ENCODE measurements around the gene VPS51.
"Not testable (repeated sequence)": the region's sequence is repeated elsewhere in the genome, so short reads cannot be mapped to it uniquely, and the experiment has no call there.

VPS51 gene

DNA sequence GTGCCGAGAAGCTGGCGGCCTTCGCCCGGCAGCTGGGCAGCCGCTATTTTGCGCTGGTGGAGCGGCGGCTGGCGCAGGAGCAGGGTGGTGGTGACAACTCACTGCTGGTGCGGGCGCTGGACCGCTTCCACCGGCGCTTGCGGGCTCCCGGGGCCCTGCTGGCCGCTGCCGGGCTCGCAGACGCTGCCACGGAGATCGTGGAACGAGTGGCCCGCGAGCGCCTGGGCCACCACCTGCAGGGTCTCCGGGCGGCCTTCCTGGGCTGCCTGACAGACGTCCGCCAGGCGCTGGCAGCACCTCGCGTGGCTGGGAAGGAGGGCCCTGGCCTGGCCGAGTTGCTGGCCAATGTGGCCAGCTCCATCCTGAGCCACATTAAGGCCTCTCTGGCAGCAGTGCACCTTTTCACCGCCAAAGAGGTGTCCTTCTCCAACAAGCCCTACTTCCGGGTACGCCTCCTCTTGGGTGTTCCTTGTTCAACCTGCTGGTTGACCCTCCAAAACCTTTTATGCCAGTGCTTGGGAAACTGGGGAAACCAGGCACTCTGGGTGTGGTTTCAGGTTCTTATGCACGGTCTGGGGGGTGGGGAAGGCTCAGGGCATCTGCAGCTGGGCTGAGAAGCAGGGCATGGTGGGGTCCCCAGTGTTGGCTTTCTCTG lies 12.6 kb downstream of the VPS51 start:
- DNase-seq: no peak

DNA sequence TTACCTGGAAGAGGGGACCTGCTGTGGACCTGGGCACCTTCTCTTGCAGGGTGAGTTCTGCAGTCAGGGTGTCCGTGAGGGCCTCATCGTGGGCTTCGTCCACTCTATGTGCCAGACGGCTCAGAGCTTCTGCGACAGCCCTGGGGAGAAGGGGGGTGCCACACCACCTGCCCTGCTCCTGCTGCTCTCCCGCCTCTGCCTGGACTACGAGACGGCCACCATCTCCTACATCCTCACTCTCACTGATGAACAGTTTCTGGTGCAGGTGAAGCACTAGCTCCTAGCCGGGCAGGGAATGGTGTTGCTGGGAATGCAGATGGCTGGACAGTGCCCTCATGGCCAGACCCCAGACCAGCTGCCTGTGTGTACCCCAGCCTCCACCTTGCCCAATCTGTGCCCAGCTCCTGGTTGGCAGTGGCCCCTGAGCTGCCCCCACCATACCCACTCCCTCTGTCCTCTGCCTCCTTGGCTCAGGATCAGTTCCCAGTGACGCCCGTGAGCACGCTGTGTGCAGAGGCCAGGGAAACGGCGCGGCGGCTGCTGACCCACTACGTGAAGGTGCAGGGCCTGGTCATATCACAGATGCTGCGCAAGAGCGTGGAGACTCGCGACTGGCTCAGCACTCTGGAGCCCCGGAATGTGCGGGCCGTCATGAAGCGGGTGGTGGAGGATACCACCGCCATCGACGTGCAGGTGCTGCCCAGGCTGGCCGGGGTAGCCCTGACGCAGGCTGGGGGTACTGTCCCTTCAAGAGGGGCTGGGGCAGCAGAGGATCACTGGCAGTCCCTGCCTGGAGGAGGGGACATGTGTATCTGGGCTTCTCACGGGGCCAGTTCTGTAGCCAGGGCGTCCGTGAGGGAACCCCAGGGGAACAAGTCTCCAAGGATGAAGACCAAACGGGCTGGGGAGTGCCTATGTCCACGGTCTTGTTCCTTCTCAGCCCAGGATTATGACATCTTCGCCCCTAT lies 13.5 kb downstream of the VPS51 start:
- DNase-seq: no peak

DNA sequence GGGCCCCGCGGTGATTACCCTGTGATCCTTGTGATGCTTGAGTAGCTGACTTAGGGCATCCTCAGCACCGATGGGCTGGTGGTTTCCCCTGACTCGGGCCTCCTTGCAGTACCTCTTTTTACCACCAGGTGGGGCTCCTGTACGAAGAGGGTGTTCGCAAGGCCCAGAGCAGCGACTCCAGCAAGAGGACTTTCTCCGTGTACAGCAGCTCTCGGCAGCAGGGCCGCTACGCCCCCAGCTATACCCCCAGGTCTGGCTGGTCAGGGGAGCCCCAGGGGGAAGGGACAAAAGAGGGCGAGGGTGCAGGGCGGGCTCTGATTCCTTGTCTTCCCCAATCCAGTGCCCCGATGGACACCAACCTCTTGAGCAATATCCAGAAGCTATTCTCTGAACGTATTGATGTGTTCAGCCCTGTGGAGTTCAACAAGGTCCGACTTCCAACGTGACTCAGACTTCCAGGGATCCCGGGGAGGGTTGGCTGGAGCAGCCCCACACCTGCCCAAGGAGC lies 14.4 kb downstream of the VPS51 start:
- peak; percentile 80 for DNase-seq

DNA sequence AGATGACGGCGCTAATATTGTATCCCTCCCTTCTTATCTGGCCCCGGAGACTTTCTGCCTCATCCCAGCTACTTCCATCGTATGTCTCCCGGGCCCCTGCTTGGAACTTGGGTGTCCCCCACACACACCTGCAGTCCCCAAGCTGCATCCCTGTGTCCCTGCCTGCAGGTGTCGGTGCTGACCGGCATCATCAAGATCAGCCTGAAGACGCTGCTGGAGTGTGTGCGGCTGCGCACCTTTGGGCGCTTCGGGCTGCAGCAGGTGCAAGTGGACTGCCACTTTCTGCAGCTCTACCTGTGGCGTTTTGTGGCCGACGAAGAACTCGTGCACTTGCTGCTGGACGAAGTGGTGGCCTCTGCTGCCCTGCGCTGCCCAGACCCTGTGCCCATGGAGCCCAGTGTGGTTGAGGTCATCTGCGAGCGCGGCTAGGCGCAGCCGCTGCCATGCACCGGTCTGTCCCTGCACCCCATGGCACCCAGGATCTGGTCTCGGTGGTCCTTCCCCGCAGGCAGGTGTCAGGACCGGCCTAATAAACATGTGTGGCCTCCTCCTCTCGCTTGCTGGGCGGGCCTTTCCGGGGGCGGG lies 15.2 kb downstream of the VPS51 start:
- DNase-seq: no peak

DNA sequence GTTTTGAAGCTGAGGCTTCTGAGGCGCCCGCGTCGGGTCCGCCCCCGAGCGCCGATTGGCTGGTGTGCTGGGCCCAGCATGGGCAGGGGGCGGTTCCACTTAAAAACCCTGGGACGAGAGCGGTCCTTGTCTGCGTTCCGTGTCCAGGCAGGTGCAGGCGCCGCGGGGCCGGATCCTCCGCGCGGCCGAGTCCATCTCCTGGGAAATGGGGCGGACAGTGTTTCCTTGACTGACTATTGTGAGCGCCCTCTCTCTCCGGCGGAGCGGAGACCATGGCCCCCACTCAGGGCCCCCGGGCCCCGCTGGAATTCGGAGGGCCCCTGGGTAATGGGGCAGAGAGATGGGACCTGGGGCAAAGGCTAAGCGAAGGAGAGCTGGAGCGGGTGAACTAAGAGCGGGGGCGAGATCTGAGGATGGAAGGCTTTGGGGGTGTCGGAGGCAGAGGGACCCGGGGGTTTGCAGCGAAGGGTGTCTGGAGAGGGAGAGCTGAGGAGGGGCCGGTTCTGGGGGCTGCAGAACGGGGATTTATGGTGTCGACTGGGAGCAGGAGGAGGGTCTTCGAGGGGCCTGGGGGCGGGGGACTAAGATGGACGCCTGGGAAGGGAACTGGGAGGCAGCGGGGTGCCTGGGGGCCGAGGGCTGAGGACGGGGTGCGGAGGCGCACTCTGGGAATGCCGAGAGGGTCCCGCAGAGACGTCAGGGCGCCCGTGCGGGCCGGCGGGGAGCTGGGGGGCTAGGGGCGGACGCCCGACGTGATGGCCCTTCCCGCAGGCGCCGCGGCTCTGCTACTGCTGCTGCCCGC lies 15.9 kb downstream of the VPS51 start, which contains the start of gene TM7SF2:
Gene TM7SF2 (plus strand): TSS at position 129 of the 802 bp plus-strand sequence. CDS start 144 bp downstream, at position 273.
- DNase-seq: peak; percentile 98

DNA sequence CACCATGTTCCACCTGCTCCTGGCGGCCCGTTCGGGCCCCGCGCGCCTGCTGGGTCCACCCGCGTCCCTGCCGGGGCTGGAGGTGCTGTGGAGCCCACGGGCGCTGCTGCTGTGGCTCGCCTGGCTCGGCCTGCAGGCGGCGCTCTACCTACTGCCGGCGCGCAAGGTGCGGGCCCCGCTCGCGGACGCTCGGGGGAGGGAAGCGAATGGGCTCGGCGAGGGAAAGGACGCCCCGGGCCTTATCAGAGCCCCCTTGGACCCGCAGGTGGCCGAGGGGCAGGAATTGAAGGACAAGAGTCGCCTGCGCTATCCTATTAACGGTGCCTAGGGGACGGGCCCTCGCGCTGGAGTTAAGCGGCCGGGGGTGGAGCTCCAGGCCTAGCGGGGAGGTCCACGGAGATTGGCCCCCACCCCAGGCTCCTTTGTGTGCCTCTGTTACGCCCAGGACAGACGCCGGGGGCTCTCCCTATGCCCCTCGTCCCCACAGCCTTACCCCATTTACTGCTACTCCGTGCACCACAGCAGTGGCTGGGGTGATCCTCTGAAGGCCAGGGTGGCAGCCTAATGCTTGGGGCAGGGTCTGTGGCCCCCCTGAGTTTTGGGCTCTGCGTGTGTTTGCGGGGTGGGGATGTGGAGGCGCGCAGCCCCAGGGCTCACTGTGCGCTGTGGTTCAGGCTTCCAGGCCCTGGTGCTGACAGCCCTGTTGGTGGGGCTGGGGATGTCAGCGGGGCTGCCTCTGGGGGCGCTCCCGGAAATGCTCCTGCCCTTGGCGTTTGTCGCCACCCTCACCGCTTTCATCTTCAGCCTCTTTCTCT lies 16.7 kb downstream of the VPS51 start:
- peak; percentile 52 for DNase-seq

DNA sequence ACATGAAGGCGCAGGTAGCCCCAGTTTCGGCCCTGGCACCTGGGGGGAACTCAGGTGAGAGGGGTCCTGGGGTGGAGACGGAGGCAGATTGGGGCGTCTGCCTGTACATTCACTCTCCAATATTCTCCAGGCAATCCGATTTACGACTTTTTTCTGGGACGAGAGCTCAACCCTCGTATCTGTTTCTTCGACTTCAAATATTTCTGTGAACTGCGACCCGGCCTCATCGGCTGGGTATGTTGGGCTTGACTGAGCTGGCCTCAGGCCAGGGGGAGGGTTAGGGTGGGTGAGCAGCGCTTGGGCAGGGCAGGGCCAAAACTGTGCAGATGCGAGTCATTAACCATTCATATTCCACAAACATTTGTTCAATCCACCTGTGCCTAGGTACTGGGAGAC lies 17.3 kb downstream of the VPS51 start:
- no peak for DNase-seq

DNA sequence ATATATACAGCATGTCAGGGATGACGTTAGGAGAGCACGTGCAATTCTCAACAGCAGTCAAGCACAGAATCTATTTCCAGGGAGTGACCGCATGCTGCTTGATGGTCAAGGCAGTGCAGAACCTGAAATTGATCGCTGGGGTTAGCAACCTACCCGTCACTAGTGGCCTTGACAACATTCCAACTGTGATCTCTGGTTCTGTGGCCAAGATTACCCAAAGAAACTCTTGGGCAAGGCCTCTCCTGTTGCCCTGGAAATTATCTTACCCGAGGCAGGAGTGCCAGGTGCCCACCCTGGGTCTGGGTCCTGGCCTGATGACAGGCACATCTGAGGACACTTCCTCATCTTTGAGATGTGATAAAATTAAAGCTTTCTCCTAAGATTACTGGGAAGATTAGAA lies 17.8 kb downstream of the VPS51 start:
- no peak for DNase-seq

DNA sequence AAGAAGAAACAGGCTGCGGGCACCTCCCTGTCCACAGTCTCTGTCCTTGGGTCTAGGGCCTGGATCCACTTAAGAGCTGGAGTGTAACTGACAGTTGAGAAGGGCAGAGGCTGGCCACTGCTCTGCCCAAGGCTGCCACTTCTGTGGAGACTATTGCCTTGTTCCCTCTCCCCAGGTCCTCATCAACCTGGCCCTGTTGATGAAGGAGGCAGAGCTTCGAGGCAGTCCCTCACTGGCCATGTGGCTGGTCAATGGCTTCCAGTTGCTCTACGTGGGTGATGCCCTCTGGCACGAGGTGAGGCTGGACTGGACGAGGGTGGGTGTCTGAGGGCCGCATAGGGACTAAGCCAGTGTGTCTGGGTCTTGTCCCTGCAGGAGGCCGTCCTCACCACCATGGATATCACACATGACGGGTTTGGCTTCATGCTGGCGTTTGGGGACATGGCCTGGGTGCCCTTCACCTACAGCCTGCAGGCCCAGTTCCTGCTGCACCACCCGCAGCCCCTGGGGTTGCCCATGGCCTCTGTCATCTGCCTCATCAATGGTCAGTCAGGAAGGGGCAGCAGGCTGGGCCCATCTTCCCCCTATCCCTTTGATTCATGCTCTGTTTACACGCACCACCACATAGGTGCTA lies 18.6 kb downstream of the VPS51 start:
- DNase-seq: no peak

DNA sequence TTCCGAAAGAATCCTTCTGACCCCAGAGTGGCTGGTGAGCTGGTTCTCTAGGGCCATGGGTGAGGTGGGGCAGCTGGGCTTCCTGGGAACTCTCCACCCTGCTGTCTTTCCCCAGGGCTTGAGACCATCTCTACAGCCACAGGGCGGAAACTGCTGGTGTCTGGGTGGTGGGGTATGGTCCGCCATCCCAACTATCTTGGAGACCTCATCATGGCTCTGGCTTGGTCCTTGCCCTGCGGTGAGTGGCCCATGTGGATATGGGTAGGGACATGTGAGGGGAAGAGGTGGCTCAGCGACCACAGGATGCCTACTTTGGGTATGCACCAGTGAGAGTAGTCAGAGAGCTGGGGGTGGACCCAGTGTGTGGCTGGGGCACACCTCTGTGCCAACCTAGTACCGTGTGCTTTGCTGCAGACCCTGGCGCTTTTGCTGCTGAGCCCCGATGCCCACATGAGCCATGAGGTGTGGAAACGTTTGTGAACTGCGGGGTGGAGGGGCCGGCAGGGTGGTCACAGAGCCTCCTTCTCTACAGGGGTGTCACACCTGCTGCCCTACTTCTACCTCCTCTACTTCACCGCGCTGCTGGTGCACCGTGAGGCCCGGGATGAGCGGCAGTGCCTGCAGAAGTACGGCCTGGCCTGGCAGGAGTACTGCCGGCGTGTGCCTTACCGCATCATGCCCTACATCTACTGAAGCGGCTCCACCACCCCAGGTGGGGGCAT lies 19.5 kb downstream of the VPS51 start:
- no peak for DNase-seq

DNA sequence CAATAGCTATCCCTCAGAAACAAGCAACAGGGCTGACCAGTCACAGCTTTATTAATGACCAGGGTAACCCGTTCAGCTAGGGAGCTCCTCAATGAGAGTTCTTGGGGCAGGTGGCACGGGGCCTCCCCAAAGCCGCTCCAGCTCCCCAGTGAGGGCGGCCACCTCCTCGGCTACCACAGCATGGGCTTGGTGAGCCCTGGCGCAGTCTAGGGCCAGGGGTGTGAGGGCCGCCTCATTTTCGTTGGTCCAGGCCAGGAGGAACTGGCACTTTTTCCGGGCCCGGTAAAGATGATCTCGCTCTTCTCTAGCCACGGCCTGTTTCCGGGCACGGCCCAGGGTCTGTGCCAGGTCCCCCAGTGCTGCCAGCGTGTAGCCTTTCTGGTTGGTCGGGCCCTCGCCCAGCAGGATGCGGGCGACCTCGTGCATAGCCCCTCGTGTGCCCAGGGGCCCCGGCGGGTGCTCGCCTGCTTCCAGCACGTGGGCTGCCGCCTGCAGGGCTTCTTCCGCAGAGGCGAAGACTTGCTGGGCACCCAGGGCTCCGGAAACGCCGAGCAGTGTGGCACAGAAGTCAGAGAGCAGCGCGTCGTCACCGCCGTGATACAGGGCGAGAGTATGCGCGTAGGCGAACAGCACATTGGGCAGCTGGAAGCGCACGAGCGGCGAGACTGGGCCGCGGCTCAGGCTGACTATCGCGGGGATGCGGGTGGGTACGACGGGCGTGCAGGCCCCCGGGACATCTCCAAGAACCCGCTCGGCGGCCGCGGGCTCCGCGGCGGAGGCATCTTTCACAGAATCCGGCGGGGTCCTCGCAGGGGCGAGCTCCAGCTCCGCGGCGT lies 20.6 kb downstream of the VPS51 start:
- peak; percentile 38 for DNase-seq

DNA sequence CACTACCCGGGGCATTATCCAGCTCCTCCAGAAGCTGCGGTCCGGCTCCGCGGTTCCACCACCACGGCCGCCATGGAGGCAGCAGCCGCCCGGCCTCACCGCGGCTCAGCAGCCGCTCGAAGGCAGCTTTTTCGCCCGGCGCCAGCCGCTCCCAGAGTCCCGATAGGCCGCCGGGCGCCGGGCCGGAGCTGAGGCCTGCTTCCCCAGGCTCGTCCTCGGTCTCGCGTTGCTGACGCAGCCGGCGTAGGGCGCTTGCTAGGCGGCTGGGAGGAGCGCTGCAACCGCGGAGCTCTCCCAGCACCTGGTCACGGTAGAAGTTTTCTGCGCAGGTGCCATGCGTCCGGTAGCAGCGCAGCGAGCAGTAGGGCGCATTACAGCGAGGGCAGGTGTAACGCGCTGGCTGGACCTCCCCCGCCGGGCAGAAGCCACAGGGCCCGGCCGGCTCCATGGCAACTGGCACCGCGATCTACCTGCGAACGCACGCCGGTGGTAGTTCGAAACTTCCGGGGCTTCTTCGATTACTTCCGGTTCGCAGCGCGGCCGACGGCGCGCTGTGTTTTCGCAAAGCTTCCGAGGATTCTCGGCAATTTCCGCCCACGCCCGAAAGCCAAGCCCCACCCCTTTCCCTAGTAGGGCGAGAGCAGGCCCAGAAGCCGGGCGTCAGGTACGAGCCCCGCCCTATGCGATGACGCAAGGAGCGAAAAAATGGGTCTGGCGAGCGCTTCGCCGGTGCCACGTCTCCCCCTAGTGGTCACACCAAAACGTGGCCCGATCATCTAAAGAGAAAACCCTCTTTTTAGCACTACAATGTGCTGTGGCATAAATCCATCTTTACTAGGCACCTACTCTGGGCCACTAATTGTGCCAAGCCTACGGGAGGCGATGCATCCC lies 21.4 kb downstream of the VPS51 start, which contains the start of gene ZNHIT2:
Gene ZNHIT2 (minus strand): TSS at position 496 of the 891 bp plus-strand sequence. CDS start 48 bp downstream, at position 448.
- peak; percentile 100 for DNase-seq

DNA sequence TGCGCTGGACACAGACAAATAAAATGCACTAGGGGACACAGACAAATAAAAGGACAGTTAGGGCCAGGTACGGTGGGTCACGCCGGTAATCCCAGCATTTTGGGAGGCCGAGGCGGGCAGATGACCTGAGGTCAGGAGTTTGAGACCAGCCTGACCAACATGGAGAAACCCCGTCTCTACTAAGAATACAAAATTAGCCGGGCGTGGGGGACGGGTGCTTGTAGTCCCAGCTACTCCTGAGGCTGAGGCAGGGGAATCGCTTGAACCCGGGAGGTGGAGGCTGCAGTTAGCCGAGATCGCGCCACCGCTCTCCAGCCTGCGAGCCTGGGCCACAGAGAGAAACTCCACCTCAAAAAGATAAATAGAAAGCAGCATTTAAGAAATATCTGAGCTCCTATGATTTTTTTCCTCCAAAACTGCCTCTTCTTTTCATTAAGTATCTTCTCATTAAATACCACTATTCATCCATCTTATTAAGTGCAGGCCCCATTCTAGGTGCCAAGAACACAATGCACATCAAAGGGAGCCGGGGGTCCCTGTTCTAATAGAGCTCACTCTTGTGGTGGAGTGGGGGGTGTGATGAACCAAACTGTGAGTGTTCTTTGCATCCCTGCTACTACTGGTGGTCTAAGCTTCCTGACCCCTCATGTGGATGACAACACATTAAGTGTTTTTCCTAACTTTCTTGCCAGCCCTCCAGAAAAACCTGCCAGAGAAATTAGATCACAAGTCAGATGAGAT lies 22.3 kb downstream of the VPS51 start:
- no peak for DNase-seq

DNA sequence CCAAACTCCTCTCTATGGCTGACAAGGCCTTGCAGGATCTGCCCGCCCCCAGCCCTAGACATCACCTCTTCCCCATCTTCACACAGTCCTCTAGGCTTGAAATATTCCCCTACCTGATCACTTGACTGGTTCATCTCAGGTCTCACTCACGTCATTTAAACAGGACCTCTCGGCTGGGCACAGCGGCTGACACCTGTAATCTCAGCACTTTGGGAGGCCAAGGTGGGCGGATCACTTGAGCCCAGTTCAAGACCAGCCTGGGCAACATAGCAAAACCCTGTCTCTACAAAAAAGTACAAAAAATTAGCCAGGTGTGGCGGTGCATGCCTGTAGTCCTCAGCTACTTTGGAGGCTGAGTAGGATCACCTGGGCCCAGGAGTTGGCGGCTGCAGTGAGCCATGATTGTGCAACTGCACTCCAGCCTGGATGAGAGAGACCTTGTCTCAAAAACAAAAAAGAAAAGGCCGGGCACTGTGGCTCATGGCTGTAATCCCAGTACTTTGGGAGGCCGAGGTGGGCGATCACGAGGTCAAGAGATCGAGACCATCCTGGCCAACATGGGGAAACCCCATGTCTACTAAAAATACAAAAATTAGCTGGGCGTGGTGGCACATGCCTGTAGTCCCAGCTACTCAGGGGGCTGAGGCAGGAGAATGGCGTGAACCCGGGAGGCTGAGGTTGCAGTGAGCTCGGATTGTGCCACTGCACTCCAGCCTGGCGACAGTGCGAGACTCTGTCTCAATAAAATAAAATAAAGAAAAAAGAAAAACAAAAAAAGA lies 23.1 kb downstream of the VPS51 start:
- not testable (repeated sequence) for DNase-seq

DNA sequence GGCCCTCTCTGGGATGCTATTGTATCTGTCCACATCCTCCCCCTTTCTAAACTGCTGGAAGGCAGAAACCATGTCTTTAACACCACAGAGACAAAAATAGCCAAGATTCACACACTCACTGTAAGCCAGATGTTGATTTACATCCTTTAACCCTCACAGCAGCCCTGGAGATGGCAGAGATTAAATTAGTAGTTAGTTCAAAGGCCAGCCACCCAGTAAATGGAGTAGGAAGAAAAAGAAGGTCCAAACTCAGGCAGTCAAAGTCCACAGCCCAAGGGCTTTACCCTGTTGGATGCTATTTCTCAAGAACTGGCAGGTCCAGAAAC lies 23.6 kb downstream of the VPS51 start:
- no peak for DNase-seq

DNA sequence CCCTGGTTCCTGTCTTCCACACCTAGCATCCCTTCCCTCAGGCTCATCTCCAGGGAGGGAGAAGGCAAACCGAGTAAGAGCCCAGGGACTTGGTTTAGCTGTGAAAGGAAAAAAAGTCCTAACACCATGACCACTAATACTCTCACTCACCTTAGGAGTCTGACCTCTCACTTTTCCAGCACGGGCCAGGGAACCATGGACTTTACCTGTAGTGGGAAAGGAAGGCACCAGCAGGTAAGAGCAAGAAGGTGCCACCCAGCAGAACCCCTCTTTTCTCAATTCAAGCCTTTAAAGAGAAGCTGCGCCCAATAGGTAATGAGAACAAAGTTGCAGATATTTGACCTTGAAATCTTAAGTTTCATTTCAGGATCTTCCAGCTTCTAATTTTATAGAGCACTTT lies 24.8 kb downstream of the VPS51 start:
- DNase-seq: no peak

DNA sequence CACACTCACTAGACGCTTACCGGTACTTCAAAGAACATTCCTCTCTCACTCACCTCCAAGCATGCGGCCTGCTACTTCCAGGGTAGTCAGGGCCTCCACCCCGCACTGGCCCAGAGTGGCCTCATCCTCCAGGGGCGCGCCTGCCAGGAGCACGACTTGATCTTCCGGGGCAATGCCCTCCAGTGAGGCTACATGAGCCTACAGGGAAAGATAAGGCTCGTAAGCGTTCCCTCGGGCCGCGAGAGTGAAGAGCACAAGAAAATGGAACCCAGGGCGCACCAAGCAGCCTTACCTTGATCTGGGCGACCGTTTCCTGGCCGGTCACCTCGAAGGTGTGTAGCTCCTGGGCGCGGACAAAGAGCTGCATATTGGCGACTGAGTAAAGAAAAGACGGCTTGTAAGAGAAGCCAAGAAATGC lies 25.4 kb downstream of the VPS51 start:
- no peak for DNase-seq
